ENCODE data around the gene CYP27B1. TPM values are rescaled to one million over a fixed set of nuclear protein-coding genes. Genes with fewer than 3 reads are reported as not detected.

The CYP27B1 gene
- total RNA-seq, 6 donors from 2014 or later = 0.98 to 5.2 (median 2.5) TPM; not detected in 1

GRCh38 chr12:57813111-57813970 lies 46.5 kb upstream of the CYP27B1 start:
- no peak overlapping the region for H3K4me3 ChIP-seq
- DNase-seq = no peak
- peaks cover 11 to 51% (median 38%) of the 10 kb centered on the region in 4 donors for H3K36me3 ChIP-seq
- peak overlapping the region in 2 of 4 donors; percentile 0 to 28 for H3K27ac ChIP-seq
- H3K9me3 ChIP-seq = no peaks in the 10 kb centered on the region
- WGBS, 2 donors = 85 to 90% methylated on average over 12 of the region's 14 CpGs
- no peak for TF ChIP-seq POLR2AphosphoS5 (IDR thresholded peaks at IDR 0.05)
- TF ChIP-seq POLR2A (IDR thresholded peaks at IDR 0.05) = no peak
- TF ChIP-seq CTCF (IDR thresholded peaks at IDR 0.05) = no peak
- TF ChIP-seq EP300 (IDR thresholded peaks at IDR 0.05) = no peak
- no peak for ATAC-seq (ENCODE audit: low FRiP score in 2 of 2)
- H3K27me3 ChIP-seq = no peaks in the 10 kb centered on the region
- peaks cover 31 to 43% (median 38%) of the 10 kb centered on the region in 4 donors for H3K4me1 ChIP-seq

DNA sequence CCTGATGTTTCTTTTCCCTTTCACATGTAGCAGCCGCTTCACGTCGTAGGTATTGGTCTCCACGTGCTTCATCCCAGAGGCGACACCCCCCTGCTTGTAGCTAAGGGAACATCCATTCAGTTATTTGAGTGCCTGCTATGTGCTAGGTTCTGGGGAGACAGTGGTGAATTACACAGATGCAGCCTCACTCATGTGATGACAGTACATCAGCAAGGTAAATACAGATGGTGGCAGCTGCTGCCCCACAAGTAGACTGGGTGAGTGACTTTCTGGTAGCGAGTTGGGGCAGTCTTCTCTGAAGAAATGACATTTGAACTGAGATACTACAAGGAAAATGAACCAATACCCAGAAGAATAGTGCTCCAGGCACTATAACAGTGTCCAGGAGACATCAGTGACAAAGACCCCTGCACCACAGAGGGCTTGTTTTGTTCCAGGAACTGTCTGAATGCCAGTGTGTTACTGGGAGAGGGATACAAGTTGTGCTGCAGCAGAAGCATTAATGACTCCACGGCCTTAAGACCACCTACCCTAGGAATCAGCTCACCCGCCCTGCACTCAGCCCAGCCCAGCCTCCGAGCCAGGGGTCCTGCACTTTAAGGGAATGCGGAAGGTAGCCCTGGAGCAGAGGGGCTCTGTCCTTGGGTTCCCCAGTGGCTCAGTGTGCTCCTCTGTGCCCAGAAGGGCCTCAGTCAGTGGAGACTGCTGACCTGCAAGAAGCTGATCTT lies 44.3 kb upstream of the CYP27B1 start:
- DNase-seq = no peak
- TF ChIP-seq CTCF (IDR thresholded peaks at IDR 0.05) (no peak), EP300 (IDR thresholded peaks at IDR 0.05) (no peak), POLR2A (IDR thresholded peaks at IDR 0.05) (no peak), POLR2AphosphoS5 (IDR thresholded peaks at IDR 0.05) (no peak)
- H3K4me3 ChIP-seq = no peak overlapping the region
- H3K4me1 ChIP-seq = peaks cover 9 to 25% (median 19%) of the 10 kb centered on the region in 4 donors
- no peaks in the 10 kb centered on the region for H3K9me3 ChIP-seq
- WGBS, 2 donors = 92 to 94% methylated on average over 10 of the region's 10 CpGs
- H3K27ac ChIP-seq = no peak overlapping the region
- no peak for ATAC-seq (ENCODE audit: low FRiP score in 2 of 2)
- H3K36me3 ChIP-seq = peaks cover 13 to 71% (median 59%) of the 10 kb centered on the region in 4 donors
- no peaks in the 10 kb centered on the region for H3K27me3 ChIP-seq

DNA sequence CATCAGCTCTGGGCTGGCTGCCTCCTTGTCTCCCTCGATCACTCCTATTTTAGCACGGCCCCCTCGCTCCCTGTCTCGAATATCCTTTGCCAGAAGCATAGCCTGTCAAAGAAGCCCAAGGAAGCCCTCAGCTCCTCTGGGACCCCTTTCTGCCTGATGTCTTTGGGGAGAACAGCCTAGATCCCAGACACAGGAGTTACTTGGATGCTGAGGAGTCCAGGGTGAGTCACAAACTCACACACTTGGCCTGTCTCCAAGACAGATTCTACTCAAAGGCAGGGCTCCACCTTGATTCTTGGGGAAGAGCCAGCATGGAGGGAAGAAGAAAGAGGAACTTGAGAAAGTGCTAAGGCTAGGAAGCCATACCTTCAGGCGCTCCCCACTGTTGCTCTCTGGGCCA lies 43.6 kb upstream of the CYP27B1 start:
- no peak overlapping the region for H3K27ac ChIP-seq
- WGBS, 2 donors = 92 to 96% methylated on average over 5 of the region's 5 CpGs
- no peaks in the 10 kb centered on the region for H3K9me3 ChIP-seq
- TF ChIP-seq POLR2AphosphoS5 (IDR thresholded peaks at IDR 0.05) (no peak), EP300 (IDR thresholded peaks at IDR 0.05) (no peak)
- peaks cover 13 to 73% (median 63%) of the 10 kb centered on the region in 4 donors for H3K36me3 ChIP-seq
- no peaks in the 10 kb centered on the region for H3K27me3 ChIP-seq
- no peak overlapping the region for H3K4me3 ChIP-seq
- ATAC-seq (ENCODE audit: low FRiP score in 2 of 2) = peak in 1 of 2 donors; percentile 40
- no peak for DNase-seq
- H3K4me1 ChIP-seq = peaks cover 2 to 17% (median 11%) of the 10 kb centered on the region in 4 donors

- Histone ChIP-seq H3K27me3 (no peaks in the 10 kb centered on the region), H3K4me3 (no peak overlapping the region), H3K27ac (no peak overlapping the region), H3K4me1 (peaks cover 0 to 7% (median 5%) of the 10 kb centered on the region in 4 donors), H3K36me3 (peaks cover 13 to 77% (median 66%) of the 10 kb centered on the region in 4 donors), H3K9me3 (no peaks in the 10 kb centered on the region)
- WGBS, 2 donors = 82 to 87% methylated on average over 3 of the region's 3 CpGs
- no peak for TF ChIP-seq CTCF (IDR thresholded peaks at IDR 0.05)
- no peak for TF ChIP-seq EP300 (IDR thresholded peaks at IDR 0.05)
- TF ChIP-seq POLR2A (IDR thresholded peaks at IDR 0.05) = no peak
- ATAC-seq (ENCODE audit: low FRiP score in 2 of 2) = no peak
- DNase-seq = no peak
Measured at GRCh38 chr12:57809425-57809824, 42.5 kb upstream of the CYP27B1 start.

GRCh38 chr12:57808351-57808750 lies 41.5 kb upstream of the CYP27B1 start:
- ATAC-seq (ENCODE audit: low FRiP score in 2 of 2) (no peak), DNase-seq (no peak)
- Histone ChIP-seq H3K27me3 (no peaks in the 10 kb centered on the region), H3K4me3 (no peak overlapping the region), H3K36me3 (peaks cover 13 to 82% (median 68%) of the 10 kb centered on the region in 4 donors), H3K9me3 (no peaks in the 10 kb centered on the region), H3K27ac (no peak overlapping the region), H3K4me1 (peaks cover 3 to 6% (median 4%) of the 10 kb centered on the region in 4 donors)
- TF ChIP-seq POLR2A (IDR thresholded peaks at IDR 0.05) (no peak), EP300 (IDR thresholded peaks at IDR 0.05) (no peak), POLR2AphosphoS5 (IDR thresholded peaks at IDR 0.05) (no peak), CTCF (IDR thresholded peaks at IDR 0.05) (no peak)
- WGBS, 2 donors = 89 to 93% methylated on average over 4 to 5 of the region's 5 CpGs

All from upper lobe of left lung (tissue), 6 donors.